CD14-positive monocyte (primary cell): Measurements from ENCODE around the gene NPAS3. TPM values are rescaled to one million over a fixed set of nuclear protein-coding genes. Genes with fewer than 3 reads are reported as not detected.

Source experiments
- DNase-seq, 3 donors: peaks; one replicate each; pipeline ENCODE4 v3.0.0-alpha.2; 2011 to 2022
- H2AFZ ChIP-seq: 2 replicates; pipeline ENCODE4 v1.6.0; 2012; ENCODE audit warnings: mild to moderate bottlenecking, low read depth, low read length, inconsistent platforms; ENCODE audit not compliant: insufficient read depth, poor library complexity, severe bottlenecking
- H3K27ac ChIP-seq, 2 donors: 1 replicate in 1 of 2; 2 replicates in 1 of 2; pipeline ENCODE4 v1.5.1; 2012 to 2013; ENCODE audit warnings: low read length in 2 of 2, control low read depth in 1 of 2, inconsistent platforms in 1 of 2, low read depth in 1 of 2, mild to moderate bottlenecking in 1 of 2
- H3K27me3 ChIP-seq, 2 donors: one replicate each; pipeline versions ENCODE4 v1.6.0 to v1.6.1; 2011 to 2013; ENCODE audit warnings: low read length in 2 of 2; ENCODE audit not compliant: control insufficient read depth in 2 of 2, insufficient read depth in 2 of 2
- H3K36me3 ChIP-seq, 2 donors: replicated peaks in 1 of 2; 1 replicate in 1 of 2; 2 replicates in 1 of 2; pipeline versions ENCODE4 v1.5.1 to v1.6.1; 2012 to 2013; ENCODE audit warnings: low read length in 2 of 2, control low read depth in 1 of 2, inconsistent platforms in 1 of 2, mild to moderate bottlenecking in 1 of 2; ENCODE audit not compliant: insufficient read depth in 2 of 2, control insufficient read depth in 1 of 2
- H3K4me1 ChIP-seq, 2 donors: 1 replicate in 1 of 2; 2 replicates in 1 of 2; pipeline versions ENCODE4 v1.5.1 to v1.6.1; 2012 to 2013; ENCODE audit warnings: low read length in 2 of 2, control low read depth in 1 of 2, inconsistent platforms in 1 of 2, mild to moderate bottlenecking in 1 of 2, moderate library complexity in 1 of 2; ENCODE audit not compliant: insufficient read depth in 2 of 2, control insufficient read depth in 1 of 2
- H3K4me2 ChIP-seq: replicated peaks from 2 replicates; pipeline ENCODE3; 2012; ENCODE audit warnings: low read length, moderate library complexity, mild to moderate bottlenecking; ENCODE audit not compliant: poor library complexity, severe bottlenecking; ENCODE audit errors: extremely low read depth
- H3K4me3 ChIP-seq, 3 experiments: fragments of 200-600 bp in 1 of 3; sonication (generic) in 1 of 3; replicated peaks in 1 of 3; 1 replicate in 2 of 3; 2 replicates in 1 of 3; pipeline ENCODE4 v1.5.1; 2011 to 2013; ENCODE audit warnings: low read length in 3 of 3, mild to moderate bottlenecking in 3 of 3, control low read depth in 2 of 3, low read depth in 2 of 3, inconsistent platforms in 1 of 3, moderate library complexity in 1 of 3
- H3K79me2 ChIP-seq: 2 replicates; pipeline ENCODE4 v1.6.0; 2012; ENCODE audit warnings: mild to moderate bottlenecking, control low read depth, inconsistent platforms, low read length, moderate library complexity; ENCODE audit not compliant: insufficient read depth
- H3K9ac ChIP-seq: 2 replicates; pipeline ENCODE4 v1.6.0; 2017; ENCODE audit warnings: low read length, mild to moderate bottlenecking; ENCODE audit not compliant: insufficient read depth, poor library complexity, severe bottlenecking
- H3K9me3 ChIP-seq, 2 donors: replicated peaks in 1 of 2; 1 replicate in 1 of 2; 2 replicates in 1 of 2; pipeline versions ENCODE4 v1.5.1 to v1.6.1; 2012 to 2013; ENCODE audit warnings: low read length in 2 of 2, control low read depth in 1 of 2; ENCODE audit not compliant: control insufficient read depth in 1 of 2, insufficient read depth in 1 of 2
- H4K20me1 ChIP-seq: 2 replicates; pipeline ENCODE4 v1.6.0; 2012; ENCODE audit warnings: mild to moderate bottlenecking, low read length, control low read depth, moderate library complexity; ENCODE audit not compliant: insufficient read depth
- H3K27ac Mint-ChIP-seq, 7 donors: one replicate each; pipeline ENCODE4 v1.8.0; 2020; ENCODE audit warnings: mild to moderate bottlenecking in 7 of 7, mixed read lengths in 7 of 7, moderate library complexity in 6 of 7, inconsistent platforms in 2 of 7
- H3K27me3 Mint-ChIP-seq, 3 donors: one replicate each; pipeline ENCODE4 v1.8.0; 2021 to 2022; ENCODE audit warnings: low read depth in 3 of 3, mild to moderate bottlenecking in 3 of 3, mixed read lengths in 3 of 3, moderate library complexity in 3 of 3, inconsistent platforms in 1 of 3
- H3K36me3 Mint-ChIP-seq, 2 donors: one replicate each; pipeline ENCODE4 v1.8.0; 2020; ENCODE audit warnings: mixed read lengths in 2 of 2, inconsistent platforms in 1 of 2, mild to moderate bottlenecking in 1 of 2
- H3K4me1 Mint-ChIP-seq: one replicate; pipeline ENCODE4 v1.8.0; 2020; ENCODE audit warnings: mild to moderate bottlenecking, mixed read lengths
- H3K4me3 Mint-ChIP-seq, 2 donors: one replicate each; pipeline ENCODE4 v1.8.0; 2020; ENCODE audit warnings: mild to moderate bottlenecking in 2 of 2, mixed read lengths in 2 of 2, moderate library complexity in 1 of 2
- H3K9me3 Mint-ChIP-seq, 7 donors: one replicate each; pipeline ENCODE4 v1.8.0; 2020 to 2022; ENCODE audit warnings: mixed read lengths in 7 of 7, mild to moderate bottlenecking in 6 of 7, moderate library complexity in 6 of 7, inconsistent platforms in 2 of 7
- CTCF ChIP-seq: fragments of 200-600 bp; IDR thresholded peaks from one replicate; pipeline ENCODE4 v1.8.0; 2022; ENCODE audit warnings: antibody characterized with exemption, mild to moderate bottlenecking
- WGBS: methylation state at CpG from one replicate; pipeline ENCODE4 v1.1.5; 2013; ENCODE audit warnings: missing lambda C conversion rate; ENCODE audit not compliant: insufficient coverage; 5-methylcytosine and 5-hydroxymethylcytosine counted together
- intact Hi-C, 2 donors: fragments of 100-400 bp; cut with micrococcal nuclease; formaldehyde crosslinking; loops; one replicate each; pipeline versions ENCODE4 v1.15.0 to v1.15.1; 2023
- polyA plus RNA-seq, 3 donors: library from polyadenylated mRNA; depleted of rRNA in 1 of 3; unstranded in 2 of 3; stranded (reverse) in 1 of 3; fragments of 300-500 nt in 2 of 3; fragments of >200 nt in 1 of 3; fragmentation: Illumina TruSeq in 2 of 3; gene quantifications; 1 replicate in 2 of 3; 2 replicates in 1 of 3; pipeline ENCODE4 v1.2.3, GENCODE V29; 2012 to 2021

The NPAS3 gene
- polyA plus RNA-seq, 3 donors, result not detected

DNA sequence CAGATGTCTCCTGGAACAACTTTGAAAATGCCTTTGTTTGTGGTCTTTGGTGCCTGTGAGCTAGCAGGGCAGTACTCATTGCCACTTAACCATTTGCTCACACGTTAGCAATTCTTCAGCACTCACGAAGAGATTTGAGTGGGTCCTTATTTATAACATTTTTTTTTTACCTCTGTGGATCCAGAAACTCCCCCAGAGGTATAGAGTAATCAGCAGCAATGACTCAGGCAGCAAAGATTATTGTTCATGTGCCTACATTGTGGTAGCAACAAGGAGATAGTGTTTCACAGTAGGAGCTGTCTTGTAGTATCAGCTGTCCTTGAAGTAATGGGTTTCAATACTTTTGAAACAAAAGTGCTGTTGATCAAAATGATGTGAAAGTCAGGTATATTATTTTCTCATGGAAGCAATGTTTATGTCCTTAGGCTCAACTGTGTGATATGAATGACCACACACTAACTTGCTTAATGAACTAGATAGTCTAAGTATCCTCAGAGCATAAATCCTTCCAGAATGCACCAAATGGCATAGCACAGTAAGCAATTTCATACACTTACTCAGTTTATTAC, 708.1 kb downstream of the NPAS3 start:
- no peaks in the 10 kb centered on the region for H3K36me3 Mint-ChIP-seq
- no peaks in the 10 kb centered on the region for H3K27me3 Mint-ChIP-seq
- Histone ChIP-seq H3K9ac (no peak overlapping the region), H3K36me3 (no peaks in the 10 kb centered on the region), H3K4me1 (no peaks in the 10 kb centered on the region), H3K4me3 (no peak overlapping the region), H3K27ac (no peak overlapping the region), H3K27me3 (no peaks in the 10 kb centered on the region), H3K9me3 (no peaks in the 10 kb centered on the region), H3K79me2 (no peaks in the 10 kb centered on the region), H3K4me2 (no peak overlapping the region), H4K20me1 (no peaks in the 10 kb centered on the region), H2AFZ (no peak overlapping the region)
- DNase-seq, result no peak
- peaks cover 0 to 5% (median 0%) of the 10 kb centered on the region in 7 donors for H3K9me3 Mint-ChIP-seq
- TF ChIP-seq CTCF, result no peak
- H3K27ac Mint-ChIP-seq, result no peak overlapping the region
- no peak overlapping the region for H3K4me3 Mint-ChIP-seq
- H3K4me1 Mint-ChIP-seq, result no peaks in the 10 kb centered on the region
- intact Hi-C loops, result no loop called here
- WGBS, result no CpG with 5 or more reads among the region's 2 CpGs

DNA sequence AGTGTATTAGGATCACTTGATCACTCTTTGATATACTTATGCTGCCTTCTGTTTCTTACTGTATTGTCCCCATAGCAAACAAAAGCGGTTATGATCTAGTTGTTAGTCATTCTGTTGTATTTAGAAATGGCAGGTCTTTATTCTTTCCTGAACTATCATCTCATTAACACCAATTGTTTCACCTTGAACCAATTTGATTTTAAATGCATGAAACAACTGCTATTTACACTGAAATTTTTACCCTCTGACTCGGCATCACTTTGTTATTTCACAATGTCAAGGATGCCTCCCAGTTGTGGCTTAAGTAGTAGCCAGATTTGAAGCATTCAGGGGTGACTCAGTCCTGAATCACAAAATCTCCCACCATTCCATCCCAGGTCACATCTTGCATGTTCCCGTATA, 708.7 kb downstream of the NPAS3 start:
- Histone ChIP-seq H3K4me2 (no peak overlapping the region), H3K4me3 (no peak overlapping the region), H3K4me1 (no peaks in the 10 kb centered on the region), H3K27ac (no peak overlapping the region), H3K9me3 (no peaks in the 10 kb centered on the region), H4K20me1 (no peaks in the 10 kb centered on the region), H2AFZ (no peak overlapping the region), H3K79me2 (no peaks in the 10 kb centered on the region), H3K36me3 (no peaks in the 10 kb centered on the region), H3K27me3 (no peaks in the 10 kb centered on the region), H3K9ac (no peak overlapping the region)
- H3K36me3 Mint-ChIP-seq, result no peaks in the 10 kb centered on the region
- intact Hi-C loops, result no loop called here
- peaks cover 0 to 7% (median under 1%) of the 10 kb centered on the region in 7 donors for H3K9me3 Mint-ChIP-seq
- DNase-seq, result no peak
- no peaks in the 10 kb centered on the region for H3K4me1 Mint-ChIP-seq
- H3K27ac Mint-ChIP-seq, result no peak overlapping the region
- 100% methylated on average over 1 of the region's 3 CpGs for WGBS
- TF ChIP-seq CTCF, result no peak
- H3K27me3 Mint-ChIP-seq, result no peaks in the 10 kb centered on the region
- no peak overlapping the region for H3K4me3 Mint-ChIP-seq
